ENCODE data around the gene ENDOG.

DNA sequence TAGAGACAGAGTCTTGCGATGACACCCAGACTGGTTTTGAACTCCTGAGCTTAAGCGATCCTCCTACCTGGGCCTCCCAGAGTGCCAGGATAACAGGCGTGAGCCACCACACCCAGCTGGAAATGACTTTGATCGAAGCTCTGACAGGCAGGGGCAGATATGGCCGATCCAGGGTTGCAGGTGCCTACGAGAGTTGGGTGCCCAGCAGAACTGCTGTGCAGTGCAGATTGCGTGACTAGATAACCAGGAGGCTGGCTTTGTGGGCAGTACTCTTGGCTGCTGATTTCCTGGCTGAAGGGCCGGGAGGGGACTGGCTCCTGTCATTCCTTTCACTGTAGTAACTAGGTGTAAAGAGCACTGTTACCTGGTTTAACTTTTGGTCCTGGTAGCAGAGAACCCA lies 19.4 kb upstream of the ENDOG start:
- no peak for TF ChIP-seq POLR2A (IDR thresholded peaks at IDR 0.05; ENCODE audit: low read length)
- no peak for TF ChIP-seq GATA1 (IDR thresholded peaks at IDR 0.05; ENCODE audit: low read depth, low read length)

All from erythroblast (primary cell).